SH-SY5Y (cell line): ENCODE data around the gene KIAA0753.

ENCODE experiments used
- GATA2 ChIP-seq: IDR thresholded peaks from 2 replicates; pipeline ENCODE4 v1.6.1; 2011; ENCODE audit warnings: mild to moderate bottlenecking, low read depth, low read length
- GATA3 ChIP-seq: IDR thresholded peaks from 2 replicates; pipeline ENCODE4 v1.6.1; 2011; ENCODE audit warnings: low read depth, mild to moderate bottlenecking, low read length, moderate library complexity

The KIAA0753 gene

DNA sequence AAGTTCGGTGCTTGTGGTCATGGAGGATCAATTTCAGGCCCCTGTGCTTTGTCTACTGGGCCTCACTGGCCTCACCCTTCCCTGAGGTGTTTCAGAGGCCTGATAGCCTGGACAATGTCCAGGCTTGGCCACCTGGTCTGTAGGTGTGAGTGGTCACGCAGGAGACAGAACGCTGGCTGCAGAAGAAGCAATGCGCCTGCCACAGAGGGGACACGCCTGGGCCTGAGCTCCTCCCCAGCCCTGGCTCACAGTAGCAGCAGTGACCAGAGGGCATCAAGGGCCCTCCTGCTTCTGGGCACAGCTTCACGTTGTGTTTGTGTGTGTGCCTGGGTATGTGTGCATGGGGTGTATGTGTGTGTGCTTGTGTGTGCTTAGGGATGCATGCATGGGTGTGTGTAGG is 82.2 kb downstream of the KIAA0753 start:
- TF ChIP-seq GATA3 (no peak), GATA2 (no peak)

- no peak for TF ChIP-seq GATA2
- no peak for TF ChIP-seq GATA3
Observed at GRCh38 chr17:6557040-6557438, 83.5 kb downstream of the KIAA0753 start.

GRCh38 chr17:6556121-6557039 is 84.1 kb downstream of the KIAA0753 start, which contains the start of gene PITPNM3:
Gene PITPNM3 (minus strand): TSS chr17:6556555. CDS start chr17:6556406, 149 bp downstream.
- TF ChIP-seq GATA2 (no peak), GATA3 (no peak)

DNA sequence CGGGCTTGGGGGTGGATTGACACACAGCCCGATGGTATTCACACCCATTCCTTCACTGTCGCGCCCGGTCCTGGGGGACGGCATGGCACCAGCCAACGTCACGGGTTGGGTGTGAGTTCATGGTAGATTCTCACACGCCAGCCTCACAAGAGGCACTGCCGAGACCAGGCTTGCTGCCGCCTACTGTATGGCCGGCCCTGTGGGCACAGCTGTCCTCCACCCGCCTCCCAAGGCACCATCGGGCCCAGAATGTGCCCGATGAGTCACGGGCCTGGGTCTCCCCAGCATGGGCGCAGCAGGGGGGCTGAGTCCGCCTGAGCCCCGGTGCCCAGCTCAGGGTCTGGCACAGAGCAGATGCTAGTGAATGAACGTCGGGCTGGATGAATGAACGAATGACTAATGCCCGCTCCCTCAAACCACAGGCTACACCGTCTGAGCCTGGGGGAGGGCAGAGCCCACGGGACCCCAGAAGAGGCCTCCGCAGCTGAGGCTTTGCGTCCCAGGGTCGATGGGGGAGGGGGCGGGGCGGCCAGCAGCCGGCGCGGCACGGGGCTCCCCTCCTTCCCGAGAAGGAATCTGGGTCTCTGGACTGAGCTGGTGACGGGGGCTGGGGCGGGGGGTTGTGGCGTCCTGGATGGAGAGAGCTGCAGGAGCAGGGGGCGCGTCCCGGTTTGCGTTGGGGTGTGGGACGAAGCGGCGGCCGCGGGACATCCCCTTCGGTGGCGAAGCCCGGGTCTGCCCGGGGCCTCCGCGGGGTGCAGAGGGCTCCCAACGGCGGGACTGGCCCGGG is 85.0 kb downstream of the KIAA0753 start:
- TF ChIP-seq GATA2 (no peak), GATA3 (no peak)

DNA sequence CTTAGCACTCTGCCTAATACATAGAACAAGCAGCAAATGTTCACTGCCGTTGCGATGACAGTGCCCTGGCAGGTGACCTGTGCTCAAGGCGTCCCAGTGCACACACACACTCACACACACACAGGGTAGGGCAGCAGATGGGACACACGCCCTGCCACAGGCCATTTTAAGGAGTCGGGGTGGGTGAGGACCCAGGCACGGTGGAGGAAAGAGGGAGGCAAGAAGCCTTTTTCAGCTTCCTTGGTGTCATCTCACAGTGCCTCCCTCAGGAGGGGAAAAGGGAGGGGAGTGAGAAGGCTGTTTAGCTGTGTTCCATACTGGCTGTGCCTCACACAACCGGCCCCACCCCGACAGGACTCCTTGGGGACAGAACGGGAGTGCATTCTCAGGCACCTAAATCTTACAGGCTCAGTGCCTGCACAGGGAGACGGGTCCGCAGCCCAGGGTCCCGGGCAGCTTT is 85.6 kb downstream of the KIAA0753 start:
- no peak for TF ChIP-seq GATA3
- no peak for TF ChIP-seq GATA2

- TF ChIP-seq GATA3 (no peak), GATA2 (no peak)
Observed at GRCh38 chr17:6554342-6554741, 86.2 kb downstream of the KIAA0753 start.

DNA sequence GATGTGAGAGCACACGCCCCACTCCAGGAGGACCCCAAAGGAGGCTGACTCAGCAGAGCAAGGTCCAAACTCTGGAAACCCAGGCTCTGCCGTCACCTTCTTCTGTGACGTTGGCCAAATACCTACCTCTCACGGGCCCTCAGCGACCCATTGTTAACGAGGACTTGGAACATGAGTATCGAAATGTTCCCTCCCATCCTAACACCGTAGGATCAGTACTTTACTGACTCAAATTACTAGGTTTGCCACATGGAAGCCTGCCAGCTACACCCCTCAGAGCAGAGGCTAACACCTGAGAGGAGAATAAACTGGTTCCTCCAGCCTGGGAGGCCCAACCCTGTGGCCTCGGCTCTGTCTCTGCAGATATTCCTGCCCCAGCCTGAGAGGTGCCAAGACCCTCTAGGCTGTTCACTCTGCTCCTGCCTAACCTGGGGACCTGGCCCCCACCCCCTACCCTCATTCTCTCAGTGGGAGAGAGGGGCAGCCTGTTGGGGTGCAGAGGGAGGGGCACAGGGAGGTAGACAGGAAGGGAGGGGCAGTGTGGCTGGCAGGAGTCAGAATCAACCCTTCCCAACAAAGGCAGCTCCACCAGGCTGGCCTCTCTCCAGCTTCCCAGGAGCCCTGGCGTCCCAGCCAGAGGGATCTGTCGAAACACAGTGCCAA is 88.5 kb downstream of the KIAA0753 start:
- TF ChIP-seq GATA3 = no peak
- no peak for TF ChIP-seq GATA2

- TF ChIP-seq GATA3 = no peak
- TF ChIP-seq GATA2 = no peak
Observed at GRCh38 chr17:6551356-6551755, 89.2 kb downstream of the KIAA0753 start.

DNA sequence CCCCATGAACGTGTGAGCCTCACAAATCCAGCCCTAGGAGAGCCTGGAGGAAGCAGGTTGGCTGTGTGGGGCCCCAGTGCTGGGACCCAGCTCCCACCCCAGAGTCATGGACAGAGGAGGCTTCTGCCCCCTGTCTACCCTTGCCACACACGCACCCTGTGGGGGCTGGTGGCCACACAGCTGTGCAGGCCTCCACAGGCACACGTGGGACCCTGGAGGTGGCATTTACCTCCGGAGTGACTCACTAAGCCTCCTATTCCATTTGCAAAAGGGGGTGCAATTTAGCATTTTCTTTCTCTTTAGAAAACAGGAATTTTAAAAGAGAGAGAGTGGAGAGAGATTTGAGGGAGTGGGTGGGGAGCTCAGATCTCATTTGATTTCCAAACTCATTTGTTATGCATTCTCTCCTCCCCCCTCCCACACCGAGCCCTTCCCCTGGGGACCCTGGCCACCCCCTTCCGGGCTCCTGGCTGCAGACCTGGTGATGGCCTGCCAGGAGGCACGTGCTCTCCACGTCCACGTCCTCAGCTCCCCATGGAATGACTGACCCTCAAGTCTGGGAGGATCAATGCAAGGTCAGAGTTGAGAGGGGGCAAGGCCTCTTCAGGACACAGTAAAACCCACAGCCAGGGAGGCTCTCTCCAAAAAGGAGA is 91.0 kb downstream of the KIAA0753 start:
- no peak for TF ChIP-seq GATA3
- TF ChIP-seq GATA2 = no peak

DNA sequence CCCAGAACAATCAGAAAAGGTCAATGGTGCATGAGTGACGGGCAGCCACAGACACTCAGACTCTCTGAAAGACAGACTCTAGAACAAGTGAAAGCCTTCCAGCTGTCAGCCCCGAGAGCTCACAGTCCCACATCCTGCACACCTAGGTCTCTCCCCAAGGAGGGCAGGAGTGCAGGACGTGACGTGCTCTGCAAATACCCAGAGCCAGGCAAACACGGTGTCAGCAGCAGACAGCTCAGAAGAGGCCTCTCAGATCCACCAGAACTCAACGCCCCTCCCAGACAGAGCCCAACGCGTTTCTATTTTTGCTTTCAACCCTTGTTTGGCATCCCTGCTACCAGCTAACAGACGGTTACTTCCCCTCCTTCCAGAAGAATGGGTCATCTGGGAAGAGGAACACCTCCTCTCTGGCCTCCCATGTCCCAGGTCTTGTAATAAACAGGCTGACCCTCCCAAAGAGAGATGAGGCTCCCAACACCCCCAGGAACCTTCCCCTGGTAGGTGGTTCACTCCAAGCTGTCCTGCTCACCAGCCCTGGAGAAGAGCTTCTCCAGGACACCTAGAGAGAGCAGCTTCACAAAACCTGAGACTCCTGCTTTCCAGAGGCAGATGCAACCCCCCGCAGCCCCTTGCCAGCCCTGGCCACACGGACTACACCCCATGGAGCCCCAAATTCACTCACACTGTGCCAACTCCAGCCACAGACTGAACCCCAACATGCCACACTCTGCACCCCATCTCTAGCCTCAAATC is 91.8 kb downstream of the KIAA0753 start:
- TF ChIP-seq GATA3 = no peak
- no peak for TF ChIP-seq GATA2

DNA sequence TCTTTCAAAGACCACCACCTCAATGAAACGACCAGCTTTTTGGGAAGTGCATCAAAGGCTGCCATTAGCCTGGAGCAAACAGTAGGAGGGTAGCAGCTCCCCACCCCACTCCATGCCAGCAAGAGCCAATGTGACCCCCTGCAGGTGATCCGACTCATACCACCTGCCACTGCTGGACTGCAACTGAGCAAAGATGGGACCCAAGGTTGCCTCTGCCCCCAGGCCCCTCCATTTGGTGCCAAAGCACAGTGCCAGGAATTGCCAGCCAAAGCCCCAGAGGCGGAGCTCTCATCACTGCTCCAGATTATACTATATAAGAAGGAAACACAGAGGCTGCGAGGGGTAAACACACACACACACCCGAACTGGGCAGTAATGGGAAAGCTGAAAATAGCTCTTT is 92.5 kb downstream of the KIAA0753 start:
- TF ChIP-seq GATA3 (no peak), GATA2 (no peak)

DNA sequence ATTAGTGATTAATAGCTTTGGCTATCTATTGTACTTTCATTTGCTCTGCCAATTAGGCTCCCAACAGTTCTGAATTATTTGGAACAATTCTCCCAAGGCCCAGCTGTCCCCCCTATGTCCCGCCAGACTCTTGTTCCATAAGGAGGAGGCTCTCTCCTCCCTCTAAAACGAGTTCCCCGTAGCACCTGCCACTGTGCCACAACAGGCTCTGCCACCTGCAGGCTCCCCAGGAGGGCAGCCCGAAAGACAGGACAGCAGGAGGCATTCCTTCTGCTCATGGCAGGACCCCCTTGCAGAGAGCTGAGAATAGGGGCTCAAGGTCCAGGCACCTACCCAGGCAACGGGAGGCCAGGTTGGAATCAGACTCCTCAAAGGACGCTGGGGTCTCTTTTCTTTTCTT is 93.2 kb downstream of the KIAA0753 start:
- TF ChIP-seq GATA3 (no peak), GATA2 (no peak)
